ENCODE measurements around the gene GAK.
A peak's percentile ranks its signal among the peaks of the same experiment; 100 is the strongest.

The GAK gene

GRCh38 chr4:887034-887763 lies 44.9 kb downstream of the GAK start:
- DNase-seq = no peak

GRCh38 chr4:886244-886643 lies 45.9 kb downstream of the GAK start:
- DNase-seq = no peak

GRCh38 chr4:885353-885752 lies 46.8 kb downstream of the GAK start:
- DNase-seq = no peak

DNA sequence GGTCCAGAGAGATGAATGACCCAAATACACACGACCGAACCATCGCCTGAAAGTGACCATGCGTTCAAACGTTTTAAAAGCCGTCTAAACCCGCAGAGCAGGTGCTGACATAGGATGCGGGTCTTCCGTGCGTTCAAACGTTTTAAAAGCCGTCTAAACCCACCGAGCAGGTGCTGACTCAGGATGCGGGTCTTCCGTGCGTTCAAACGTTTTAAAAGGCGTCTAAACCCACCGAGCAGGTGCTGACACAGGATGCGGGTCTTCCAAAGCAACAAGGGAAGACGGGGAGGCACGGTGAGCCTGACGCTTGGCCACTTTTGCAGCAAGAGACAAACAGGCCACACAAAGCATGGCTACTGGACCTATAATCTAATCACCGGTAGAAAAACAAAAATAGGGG lies 47.2 kb downstream of the GAK start:
- DNase-seq = no peak

GRCh38 chr4:884259-884658 lies 47.9 kb downstream of the GAK start:
- no peak for DNase-seq

DNA sequence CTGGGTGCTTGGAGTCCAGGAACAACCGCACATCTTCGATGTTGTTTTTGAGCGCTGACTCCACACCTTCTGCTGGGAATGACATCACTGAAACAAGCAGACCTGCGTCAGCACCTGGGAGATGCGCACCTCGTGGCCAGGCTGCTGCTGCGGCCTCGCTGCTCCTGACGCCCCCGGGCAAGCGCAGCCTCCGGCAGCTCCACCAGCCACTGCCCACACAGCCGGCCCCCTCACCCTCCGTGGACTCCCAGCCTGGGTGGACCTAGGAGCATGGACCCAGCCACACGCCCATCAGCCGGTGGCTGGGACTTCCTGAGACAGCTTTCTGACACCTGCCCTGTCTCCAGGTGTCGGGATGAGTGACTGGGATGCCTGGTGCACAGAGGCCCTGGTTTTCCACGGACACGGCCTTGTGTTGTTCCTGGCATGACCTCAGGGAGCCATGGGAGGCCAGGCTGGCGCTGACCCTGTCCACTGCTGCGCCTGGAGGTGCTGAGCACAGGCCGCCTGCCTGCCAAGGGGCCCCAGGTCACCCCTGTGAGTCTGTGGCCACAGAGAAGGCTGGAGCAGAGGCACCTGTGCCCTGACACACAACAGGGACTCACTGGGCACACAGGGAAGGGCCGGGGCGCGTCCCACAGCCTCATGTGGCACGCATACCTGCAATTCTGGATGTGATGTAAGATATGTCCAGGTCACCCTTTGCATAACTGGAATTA lies 48.6 kb downstream of the GAK start:
- DNase-seq = no peak

DNA sequence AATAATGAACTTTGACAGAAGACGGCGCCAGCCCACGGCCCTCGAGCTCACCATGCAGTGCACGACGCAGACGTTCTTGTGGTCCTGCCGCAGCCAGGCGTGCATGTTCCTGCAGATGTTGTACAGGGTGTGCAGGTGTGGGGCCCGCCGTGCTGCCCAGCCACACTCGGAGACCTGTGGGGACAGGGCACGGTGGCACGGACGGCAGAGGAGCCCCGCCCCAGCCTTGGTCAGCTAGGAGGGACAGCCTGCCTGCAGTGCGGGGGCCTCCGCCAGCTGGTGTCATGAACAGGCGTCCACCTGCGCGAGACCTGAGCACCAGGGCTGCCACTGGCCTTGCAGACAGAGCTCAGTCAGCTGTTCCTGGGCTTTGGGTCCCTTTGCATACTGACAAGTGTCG lies 49.5 kb downstream of the GAK start:
- DNase-seq = no peak

GRCh38 chr4:881709-882108 lies 50.4 kb downstream of the GAK start:
- DNase-seq = no peak

DNA sequence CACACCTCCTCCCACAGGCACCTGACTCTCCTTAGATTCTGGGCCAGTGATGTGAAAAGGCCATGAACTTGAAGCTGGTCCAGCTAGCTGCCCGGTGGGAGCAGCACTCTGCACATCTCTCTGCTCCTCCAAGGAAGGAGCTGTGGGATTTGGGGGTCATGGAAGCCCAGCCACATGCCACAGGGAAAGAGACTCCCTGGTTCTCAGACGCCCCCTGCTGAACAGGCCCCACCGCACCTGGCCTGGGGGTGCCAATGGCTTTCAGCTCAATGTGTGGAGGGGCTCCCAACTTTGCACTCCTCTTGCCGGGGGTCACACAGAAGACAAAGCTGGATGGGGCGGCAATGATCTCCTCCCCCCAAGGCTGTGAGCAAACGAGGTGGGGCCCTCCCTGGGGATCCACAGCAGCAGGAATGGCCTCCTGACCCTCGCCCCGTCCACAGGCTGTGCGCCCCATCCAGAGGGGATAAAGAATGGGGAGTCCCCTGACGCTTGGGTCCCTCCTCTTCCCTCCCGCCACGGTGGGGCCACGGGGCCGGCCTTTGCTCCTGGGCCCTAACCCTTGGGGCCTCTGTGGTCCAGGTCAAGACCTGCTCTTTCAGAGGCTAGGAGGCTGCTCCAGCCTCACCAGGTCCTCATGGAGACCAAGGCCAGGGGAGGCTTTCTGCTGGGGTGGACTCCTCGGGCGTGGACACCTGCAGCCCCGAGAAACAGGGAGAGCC lies 51.3 kb downstream of the GAK start:
- no peak for DNase-seq

DNA sequence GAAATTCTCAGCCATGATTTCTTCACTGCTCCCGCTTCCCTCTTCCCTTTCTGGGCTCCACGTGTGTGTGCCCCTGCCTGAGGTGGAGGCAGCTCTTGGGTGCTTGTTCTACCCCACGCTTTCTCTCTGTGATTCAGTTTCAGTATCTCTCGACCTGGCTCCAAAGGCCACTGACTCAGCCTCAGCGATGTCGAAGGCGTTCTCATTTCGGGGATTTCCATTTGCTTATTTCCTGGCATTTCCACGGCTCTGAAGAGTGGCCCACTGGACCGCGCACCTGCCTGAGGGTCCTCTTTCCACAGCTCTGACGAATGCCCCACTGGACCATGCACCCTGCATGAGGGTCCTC lies 52.4 kb downstream of the GAK start:
- DNase-seq = peak; percentile 54

DNA sequence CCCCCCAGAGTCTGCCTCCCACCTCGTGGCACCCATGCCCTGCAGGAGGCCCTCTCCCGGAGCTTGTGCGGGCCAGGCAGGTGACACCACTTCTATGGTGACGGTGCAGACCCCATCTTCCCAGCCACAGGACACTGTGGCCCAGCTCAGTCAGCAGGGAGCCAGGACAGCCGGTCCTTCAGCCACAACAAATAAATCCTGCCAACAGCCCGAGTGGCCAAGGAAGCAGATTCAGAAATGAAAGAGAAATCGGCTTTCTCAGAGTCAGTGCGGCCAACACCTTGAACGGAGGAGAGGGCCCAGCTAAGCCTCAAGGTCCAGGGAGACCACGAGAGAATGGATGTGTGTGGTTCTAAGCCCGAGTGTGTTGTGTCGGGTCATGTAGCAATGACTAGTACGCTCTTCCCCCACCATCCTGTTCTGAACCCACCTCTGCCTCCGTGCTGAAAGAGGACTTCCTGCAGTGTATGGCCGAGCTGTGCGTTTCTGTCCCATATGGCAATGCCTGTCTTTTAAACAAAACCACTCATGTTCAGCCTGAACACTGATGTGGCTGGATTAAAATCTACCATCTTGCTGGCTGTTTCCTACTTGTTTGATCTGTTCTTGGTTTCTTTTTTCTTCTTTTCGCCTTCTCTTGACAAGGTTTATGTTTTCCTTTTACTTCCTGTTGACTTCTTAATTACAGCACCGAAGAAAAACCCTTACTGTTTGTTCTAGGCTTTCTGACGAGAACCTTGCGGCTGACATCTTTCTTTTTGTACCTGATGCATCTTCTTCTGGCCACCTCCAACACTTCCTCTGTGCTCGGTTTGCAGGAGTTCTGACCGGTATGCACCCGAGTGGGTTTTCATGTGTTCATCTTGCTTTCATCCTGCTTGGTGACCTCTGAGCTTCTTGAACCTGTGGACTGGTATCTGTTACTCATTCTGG lies 53.1 kb downstream of the GAK start:
- peak; percentile 20 for DNase-seq

DNA sequence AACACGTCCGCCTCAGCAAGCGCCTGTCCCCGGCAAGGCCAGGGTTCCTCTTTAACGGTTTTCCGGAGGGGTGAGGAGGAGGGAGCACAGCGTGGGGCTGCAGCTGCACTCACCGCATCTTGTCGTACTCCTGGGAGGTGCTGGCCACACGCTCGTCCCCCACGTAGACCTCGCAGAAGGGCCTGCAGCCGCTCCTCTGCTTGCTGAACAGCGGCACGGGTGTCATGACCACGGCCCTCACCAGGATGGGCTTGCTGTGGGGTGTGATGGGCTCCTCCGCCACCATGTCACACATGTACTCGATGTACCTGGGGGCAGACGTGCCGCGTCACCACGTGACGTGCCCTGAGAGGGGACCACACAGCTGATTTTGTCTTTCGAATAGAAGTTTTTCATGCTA lies 54.6 kb downstream of the GAK start:
- DNase-seq = no peak

DNA sequence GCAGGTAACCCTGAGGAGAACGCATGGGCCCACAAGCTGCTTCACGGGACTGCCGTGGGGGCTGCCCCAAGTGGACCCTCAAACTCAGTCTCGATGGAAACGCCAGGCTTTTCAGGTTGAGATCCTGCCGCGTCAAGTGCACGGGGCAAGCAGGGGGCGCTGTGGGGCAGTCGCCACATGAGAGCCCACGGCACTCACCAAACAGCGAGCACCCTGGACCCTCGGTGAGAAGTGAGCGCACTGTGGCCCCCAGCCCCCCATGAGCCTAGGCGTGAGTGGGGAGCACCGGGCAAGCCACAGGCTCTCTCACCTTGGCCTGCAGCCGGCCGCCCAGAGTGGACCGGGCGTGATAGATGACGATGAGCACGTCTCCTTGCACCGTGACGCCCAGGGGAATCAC lies 55.3 kb downstream of the GAK start:
- no peak for DNase-seq

DNA sequence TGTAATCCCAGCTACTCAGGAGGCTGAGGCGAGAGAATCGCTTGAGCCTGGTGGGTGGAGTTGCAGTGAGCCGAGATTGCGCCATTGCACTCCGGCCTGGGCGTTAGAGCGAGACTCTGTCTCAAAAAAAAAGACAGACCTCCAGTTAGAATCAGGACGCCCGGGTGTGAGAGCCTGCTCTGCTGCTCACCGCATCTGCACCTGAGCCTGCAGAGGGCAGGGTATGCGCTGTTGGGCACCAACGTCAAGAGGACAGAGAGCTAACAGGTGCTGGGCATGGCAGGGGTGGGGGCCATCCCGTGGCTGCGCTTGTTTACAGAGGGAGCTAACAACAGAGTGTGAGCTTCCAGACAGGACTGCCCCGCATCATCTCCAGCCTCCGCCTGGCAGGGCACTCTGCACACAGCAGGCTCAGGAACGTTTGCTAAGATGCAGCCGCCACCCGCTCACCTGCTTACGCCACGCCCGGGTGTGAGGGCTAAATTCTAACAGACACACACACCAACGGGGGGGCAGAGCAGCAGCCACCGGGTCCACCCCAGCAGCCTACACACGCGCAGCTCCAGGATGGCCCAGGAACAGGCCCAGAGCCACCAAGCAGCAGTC lies 56.2 kb downstream of the GAK start:
- DNase-seq = no peak

DNA sequence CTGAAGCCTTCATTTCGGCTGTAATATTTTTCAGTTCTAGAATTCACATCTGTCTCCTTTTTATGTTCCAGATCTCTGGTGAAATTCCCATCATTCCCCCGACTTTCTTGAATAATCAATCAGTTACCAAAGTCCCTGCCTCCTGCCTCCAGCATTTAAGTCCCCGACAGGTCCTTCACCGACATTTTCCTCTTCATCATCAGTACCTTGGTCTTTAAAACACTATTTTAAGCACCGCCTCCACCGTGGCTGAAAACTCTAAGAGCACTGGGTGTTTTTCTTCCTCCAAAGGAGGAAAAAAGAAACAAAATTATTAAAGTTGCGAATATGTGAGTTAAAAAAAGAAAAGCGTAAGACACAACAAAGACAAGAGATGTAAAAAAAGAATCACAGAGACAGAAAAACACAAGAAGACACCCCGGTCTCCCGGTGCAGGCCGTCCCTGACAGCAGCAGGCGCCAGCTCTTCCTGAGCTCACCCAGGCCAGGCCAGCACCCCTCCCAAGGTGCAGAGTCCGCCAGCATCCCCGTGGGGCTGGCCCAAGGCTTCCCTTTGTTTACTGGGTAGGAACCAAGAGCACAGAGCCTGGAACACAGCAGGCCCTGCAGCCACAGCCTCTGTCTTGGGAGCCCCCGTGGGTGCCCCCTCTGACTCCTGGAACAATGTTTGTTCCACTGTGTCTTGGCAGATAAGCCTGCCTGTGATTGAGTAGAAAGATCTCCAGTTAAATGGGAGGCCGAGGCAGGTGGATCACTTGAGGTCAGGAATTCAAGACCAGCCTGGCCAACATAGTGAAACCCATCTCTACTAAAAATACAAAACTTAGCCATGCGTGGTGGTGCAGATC lies 56.9 kb downstream of the GAK start:
- DNase-seq = no peak

- no peak for DNase-seq
Measured at GRCh38 chr4:874056-874455, 58.1 kb downstream of the GAK start.

DNA sequence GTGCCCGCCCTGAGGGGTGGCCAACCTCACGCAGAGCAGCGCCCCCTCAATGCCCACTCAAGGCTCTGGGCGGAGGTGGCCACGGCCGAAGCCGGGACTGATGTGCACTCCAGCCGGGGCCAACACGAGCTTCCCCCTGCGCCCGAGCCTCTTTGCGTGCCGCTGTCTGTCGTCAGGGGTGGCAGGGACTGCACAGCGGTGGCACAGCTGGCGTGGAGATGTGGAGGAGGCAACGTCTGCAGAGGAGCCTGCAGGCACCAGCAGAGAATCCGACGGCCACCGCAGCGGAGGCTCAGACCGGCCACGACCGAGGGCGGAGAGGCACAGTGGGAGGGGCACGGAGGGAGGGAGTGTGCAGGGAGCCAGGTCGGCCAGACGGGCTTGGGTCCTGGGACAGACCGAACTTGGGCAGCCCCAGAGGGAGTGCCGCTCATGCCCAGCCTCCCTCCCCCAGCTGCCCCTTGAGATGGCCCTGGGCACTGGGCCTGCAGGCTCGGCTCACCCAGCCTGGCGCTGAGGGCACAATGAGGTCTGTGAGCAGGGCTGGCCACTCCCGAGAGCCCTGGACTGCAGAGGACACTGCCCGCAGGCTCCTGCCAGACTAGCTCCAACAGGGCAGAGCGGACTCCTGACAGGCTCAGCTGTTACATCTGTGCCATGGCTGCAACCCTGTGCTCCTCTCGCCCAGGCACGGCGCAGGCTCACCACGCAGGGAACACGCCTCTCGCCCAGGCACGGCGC lies 59.7 kb downstream of the GAK start:
- no peak for DNase-seq

GRCh38 chr4:871484-871883 lies 60.6 kb downstream of the GAK start:
- no peak for DNase-seq

DNA sequence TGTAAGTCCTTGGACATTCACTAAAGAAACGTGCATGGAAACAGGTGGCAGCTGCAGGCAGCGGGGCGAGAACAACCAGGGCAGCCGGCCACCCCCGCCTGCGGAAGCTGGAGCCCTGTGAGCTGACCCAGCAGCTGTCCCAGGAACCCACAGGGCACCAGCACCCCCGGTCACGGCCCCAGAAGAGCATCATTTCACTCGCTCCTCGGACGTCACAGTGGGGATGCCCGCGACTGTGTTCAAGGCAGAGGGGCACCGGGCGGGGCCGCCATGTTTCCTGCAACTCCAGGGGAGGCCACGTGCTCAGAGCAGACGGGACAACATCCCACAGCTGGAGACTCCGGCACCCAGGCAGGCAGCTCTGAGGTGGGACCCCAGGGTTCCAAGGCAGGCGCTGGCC lies 61.2 kb downstream of the GAK start:
- no peak for DNase-seq

DNA sequence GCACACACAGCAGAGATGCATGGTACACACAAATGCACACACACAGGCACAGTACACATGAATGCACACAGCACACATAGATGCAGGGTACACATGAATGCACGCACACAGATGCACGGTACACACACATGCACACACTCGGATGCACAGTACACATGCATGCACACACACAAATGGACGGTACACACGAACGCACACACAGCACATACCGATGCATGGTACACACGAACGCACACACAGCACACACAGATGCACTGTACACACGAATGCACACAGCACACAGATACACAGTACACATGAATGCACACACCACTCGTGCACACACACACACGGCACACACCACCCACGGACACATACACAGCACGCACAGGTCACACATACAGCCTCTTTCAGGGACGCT lies 62.3 kb downstream of the GAK start:
- DNase-seq = no peak

- DNase-seq = no peak
Measured at GRCh38 chr4:868421-868820, 63.7 kb downstream of the GAK start.

All from activated T-cell treated with anti-CD3 and anti-CD28 coated beads for 4 hours (primary cell).